Tongue (tissue), 2 donors: ENCODE results near the gene CAMTA1. TPM values are rescaled to one million over a fixed set of nuclear protein-coding genes. Genes with fewer than 3 reads are reported as not detected.
"Not testable (repeated sequence)": the region's sequence is repeated elsewhere in the genome, so short reads cannot be mapped to it uniquely, and the experiment has no call there.

Experiments
- DNase-seq: peaks from one replicate; pipeline ENCODE4 v3.0.0-alpha.2; 2015
- total RNA-seq: library from RNA; depleted of rRNA; stranded (reverse); fragments of >200 nt; gene quantifications from one replicate; pipeline ENCODE4 v1.2.3, GENCODE V29; 2014

CAMTA1 gene
- total RNA-seq, 1 donor from 2014 or later, result 60.6 TPM

DNA sequence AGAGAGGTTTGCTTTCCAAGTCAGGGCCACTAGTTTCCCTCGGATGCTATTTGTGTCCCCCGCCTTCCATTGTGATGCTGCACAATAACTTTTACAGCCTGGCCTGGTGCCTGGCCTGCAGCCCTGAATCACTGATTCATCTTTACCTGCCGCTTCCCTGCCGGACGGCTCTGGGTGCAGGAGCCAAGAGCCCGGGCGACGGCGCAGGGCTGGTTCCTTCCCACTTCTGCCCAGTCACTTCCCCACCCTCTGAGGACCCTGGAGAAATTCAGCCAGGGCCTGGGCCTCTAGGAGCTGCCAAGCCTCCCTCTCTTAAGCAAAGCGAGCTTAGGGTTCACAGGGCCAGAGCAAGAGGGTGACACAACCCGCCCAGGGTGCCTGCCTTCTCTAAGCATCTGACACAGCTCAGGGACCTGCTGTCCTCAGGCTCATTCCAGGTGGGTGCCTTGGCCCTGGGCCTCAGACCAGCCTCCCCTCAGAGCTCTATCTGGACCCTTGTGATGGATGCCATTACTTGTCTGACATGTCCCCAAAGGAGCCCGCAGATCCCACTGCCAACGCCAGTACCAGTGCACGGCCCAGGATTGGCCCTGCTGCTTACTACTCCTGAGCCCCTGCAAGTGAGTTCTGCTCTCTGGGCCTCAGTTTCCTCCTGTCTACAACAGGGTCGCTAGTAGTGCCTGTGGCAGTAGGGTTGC, 604.8 kb downstream of the CAMTA1 start:
- no peak for DNase-seq

GRCh38 chr1:7390604-7391000, 605.3 kb downstream of the CAMTA1 start:
- no peak for DNase-seq

- no peak for DNase-seq
These were observed 607.9 kb downstream of the CAMTA1 start for GRCh38 chr1:7393136-7393535.

DNA sequence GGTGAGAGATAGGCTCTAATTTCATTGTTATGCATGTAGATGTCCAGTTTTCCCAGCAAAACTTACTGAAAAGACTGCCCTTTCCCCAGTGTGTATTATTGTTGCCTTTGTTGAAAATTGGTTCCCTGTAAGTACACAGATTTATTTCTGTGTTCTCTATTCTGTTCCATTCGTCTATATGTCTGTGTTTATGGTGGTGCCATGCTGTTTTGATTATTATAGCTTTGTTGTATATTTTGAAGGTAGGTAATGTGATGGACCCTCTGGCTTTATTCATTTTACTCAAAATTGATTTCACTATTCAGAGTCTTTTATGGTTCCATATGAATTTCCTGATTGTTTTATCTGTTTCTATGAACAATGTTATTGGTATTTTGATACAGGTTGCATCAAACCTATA, 610.0 kb downstream of the CAMTA1 start:
- DNase-seq, result no peak

- no peak for DNase-seq
These were observed 613.7 kb downstream of the CAMTA1 start for GRCh38 chr1:7398982-7399381.

GRCh38 chr1:7399514-7400125, 614.4 kb downstream of the CAMTA1 start:
- DNase-seq, result no peak

- no peak for DNase-seq
These were observed 615.3 kb downstream of the CAMTA1 start for GRCh38 chr1:7400566-7400965.

DNA sequence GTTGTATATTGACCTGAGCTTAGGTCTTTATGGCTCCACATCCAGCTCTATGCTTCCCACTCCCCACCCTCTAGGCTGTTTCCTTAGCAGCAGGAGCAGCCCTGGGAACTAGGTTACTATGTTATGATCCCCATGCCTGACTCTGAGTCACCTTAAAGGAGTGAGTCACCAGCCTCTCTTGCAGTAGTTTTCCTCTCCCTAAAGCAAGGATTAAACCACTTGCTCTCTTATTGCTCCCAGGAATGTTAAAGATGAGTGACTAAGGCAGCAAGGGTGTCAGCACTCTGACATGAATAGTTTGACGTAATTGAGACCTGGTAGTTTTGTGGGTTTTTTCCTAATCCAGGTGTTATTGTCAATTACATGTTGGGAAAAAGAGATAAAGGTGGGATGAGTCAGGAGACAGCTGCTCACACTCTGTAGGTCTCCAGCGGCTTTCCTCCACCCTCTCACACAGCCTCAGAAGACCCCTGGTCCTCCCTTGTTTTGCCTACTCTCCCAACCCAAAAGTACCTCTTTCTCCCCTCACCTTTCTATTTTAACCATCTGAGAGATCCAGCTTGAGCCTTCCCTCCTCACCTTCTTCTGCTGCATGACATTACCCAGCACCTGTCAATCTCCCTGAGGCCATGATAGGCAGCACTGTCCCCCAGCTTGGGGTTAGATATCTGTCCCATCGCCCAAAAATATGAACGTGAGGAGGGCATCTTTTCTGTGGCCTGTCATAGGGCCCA, 616.7 kb downstream of the CAMTA1 start:
- DNase-seq, result no peak

DNA sequence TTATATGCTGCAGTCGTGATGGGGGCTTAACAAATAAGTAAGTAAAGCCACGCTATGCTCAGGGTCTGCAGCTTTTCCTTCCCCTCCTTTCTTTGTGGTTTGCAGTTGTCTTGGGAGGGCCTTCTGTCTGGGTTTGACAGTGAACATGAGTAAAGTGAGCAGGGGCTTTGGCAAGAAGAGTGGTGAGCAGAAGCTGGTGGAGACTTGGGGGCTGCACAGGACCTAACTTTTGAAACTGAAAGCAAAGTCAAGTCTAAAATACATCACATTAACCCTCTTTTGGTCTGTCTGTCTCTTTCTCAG, 617.2 kb downstream of the CAMTA1 start:
- DNase-seq, result no peak

DNA sequence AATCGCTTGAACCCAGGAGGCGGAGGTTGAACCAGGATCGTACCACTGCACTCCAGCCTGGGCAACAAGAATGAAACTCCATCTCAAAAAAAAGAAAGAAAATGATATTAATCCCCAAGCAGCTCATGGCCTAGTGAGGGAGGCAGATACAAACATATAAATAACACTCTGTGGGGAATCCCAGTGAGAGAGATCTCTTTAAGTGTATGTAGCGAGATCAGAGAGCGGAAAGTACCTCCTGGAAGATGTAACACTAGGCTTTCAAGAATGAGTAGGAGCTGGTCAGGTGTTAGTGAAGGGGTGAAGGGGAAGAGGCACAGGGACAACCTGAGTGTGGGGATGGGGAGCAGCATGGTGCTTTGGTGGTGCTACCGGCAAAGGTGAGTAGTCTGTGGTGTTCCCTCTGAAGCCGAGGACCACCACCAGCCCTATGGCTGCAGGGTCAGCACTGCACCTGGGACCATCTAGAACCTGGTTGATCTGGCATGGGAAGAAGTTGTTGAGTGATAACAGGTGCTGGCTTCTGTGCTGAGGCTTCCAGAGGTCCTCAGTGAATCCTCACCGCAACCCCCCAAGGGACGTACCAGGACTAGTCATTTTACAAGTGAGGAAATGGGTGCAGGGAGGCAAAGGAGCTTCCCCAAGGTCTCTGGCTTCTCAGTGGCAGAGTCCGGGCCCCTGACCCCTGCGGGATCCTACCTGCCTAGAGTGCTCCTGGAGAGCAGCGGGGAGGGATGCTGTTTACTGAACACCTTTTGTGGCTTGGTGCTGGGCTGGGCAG, 618.2 kb downstream of the CAMTA1 start:
- no peak for DNase-seq

GRCh38 chr1:7404046-7404742, 618.9 kb downstream of the CAMTA1 start:
- no peak for DNase-seq

- DNase-seq, result no peak
These were observed 620.7 kb downstream of the CAMTA1 start for GRCh38 chr1:7405844-7406500.

DNA sequence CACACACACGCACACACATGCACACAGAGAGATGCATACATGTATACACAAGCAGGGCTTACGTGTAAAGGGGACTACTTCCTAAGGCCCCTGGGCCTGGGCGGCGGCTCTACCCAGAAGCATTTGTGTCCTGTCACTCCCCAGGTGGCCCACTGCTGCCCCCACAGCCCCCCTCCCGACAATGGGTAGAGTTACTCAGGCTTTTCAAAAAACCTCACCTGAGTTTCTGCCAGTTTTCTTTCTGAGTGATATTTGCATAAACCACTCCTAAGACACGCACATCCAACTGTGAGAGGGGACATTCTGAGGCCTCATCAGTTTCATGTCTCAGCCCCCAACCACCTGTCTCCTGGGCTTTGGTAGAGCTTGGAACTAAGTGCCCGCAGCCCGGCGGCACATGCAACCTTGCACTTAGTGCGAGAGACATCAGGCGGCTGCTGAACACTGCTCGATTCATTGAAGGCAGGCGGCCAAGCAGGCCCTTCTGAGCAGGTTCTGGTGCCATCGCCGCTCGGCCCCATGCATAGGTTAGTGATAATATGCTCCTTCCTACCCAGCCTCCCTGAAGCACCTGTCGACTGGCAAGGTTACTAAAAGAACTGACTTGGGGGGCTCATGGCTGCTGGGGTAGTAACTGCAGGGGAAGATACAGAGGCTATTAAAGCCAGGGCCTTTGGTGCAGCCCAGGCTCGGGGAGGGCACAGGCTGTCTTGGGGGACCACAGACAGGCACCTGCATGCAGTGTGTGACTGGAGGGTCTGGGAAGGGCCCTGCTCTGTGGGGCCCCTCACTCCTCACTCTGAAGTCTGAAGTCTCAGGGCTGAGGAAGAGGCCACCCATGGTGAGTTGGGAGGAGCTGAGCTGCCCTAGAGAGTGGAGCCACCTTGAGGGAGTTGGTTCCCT, 621.6 kb downstream of the CAMTA1 start:
- DNase-seq, result peak; percentile 54

DNA sequence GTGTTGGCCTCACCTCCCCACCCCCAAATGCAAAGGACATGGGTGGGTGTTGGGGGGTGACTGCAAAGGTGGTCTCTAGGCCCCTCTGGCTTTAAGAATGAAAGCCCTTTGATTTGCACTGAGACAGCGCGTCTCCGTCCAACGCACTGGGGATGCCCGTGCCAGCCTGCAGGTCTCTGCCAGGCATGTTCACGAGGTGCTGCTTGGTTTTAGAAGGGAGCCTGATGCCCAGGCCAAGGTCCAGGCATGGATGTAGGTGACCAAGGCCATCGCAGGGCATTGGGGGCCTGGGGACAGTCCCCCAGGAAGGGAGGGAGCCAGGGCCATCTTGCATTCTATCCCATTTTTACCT, 622.3 kb downstream of the CAMTA1 start:
- DNase-seq, result no peak

DNA sequence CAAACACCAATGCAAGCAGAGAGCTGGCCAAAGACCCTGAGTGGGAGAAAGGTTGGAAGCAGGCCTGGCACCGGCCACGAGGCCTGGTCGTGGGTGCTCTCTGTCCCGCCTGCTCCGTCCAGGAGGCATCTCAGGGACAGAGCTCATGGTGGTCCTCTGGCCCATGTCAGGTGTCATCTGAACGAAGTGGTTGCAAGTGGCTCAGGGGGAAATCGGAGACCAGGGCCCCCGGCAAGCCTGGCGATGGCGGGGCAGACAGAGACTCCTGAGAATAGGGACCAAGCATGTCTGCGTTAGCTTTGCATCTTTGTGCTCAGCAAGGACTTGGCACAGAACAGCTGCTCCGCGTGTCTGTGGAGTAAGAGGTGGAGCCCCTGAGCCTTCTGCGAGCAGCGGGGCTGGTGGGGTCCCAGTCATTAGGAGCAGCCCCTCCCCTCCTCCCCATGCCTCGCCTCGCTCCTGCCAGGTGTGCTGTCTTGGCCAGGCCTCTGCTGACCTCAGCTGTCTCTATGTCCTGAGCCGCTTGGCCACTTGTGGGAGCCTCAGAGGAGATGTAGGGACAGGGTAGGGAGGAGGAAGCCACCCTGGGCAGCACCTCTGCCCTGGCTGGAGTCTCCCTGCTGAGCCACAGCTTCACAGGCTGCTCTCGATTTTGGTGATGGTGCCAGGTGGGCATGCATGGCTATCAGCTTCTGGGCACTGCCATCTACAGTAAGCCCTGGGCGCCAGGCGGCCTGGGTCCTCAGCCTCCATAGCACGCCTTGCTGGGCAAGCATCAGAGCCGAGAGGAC, 622.9 kb downstream of the CAMTA1 start:
- DNase-seq, result no peak

- no peak for DNase-seq
These were observed 623.5 kb downstream of the CAMTA1 start for GRCh38 chr1:7408771-7409150.

DNA sequence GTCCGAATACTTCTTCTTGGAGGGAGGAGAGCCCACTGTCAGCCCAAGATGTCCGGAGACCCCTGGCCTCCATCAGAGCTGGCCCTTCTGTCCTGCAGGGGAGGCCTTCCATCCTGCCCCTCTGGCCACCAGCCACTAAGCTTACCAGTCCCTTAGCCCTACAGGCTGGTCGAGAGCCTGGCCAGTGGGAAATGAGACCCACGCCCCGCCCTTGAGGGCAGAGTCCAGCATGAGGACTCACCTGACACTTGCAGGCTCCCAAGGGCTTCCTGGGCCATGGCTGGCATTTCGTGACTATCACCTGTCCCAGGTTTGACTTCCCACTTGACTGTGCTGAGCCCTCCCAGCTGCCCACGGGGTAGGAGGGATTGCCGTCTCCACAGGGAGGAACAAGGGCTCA, 624.0 kb downstream of the CAMTA1 start:
- DNase-seq, result no peak

GRCh38 chr1:7410156-7410555, 624.9 kb downstream of the CAMTA1 start:
- no peak for DNase-seq

- not testable (repeated sequence) for DNase-seq
These were observed 632.4 kb downstream of the CAMTA1 start for GRCh38 chr1:7417618-7418017.
